Esophagus muscularis mucosa (tissue), 4 donors: Measurements from ENCODE around the gene CDX1. TPM values are rescaled to one million over a fixed set of nuclear protein-coding genes. Genes with fewer than 3 reads are reported as not detected.

Experiments used
- DNase-seq: peaks from one replicate; pipeline ENCODE4 v3.0.0-alpha.2; 2017; ENCODE audit errors: extremely low spot score
- H3K27ac ChIP-seq, 4 donors: fragments of 200-600 bp; sonication (generic); replicated peaks in 1 of 4; 1 replicate in 3 of 4; 2 replicates in 1 of 4; pipeline ENCODE4 v1.5.1; 2016 to 2019; ENCODE audit warnings: mild to moderate bottlenecking in 1 of 4
- H3K27me3 ChIP-seq, 4 donors: fragments of 200-600 bp; sonication (generic); one replicate each; pipeline versions ENCODE4 v1.5.1 to v1.6.0; 2016 to 2019
- H3K36me3 ChIP-seq, 4 donors: fragments of 200-600 bp; sonication (generic); one replicate each; pipeline ENCODE4 v1.5.1; 2016 to 2019
- H3K4me1 ChIP-seq, 4 donors: fragments of 200-600 bp; sonication (generic); one replicate each; pipeline ENCODE4 v1.5.1; 2016 to 2019
- H3K4me3 ChIP-seq, 4 donors: fragments of 200-600 bp; sonication (generic); 1 replicate in 2 of 4; 2 replicates in 2 of 4; pipeline ENCODE4 v1.5.1; 2016 to 2019; ENCODE audit warnings: mild to moderate bottlenecking in 4 of 4, moderate library complexity in 1 of 4
- H3K9me3 ChIP-seq, 4 donors: fragments of 200-600 bp; sonication (generic); 1 replicate in 3 of 4; 2 replicates in 1 of 4; pipeline ENCODE4 v1.5.1; 2016 to 2019
- EP300 ChIP-seq: sonication (generic); formaldehyde crosslinking; IDR thresholded peaks from one replicate; pipeline ENCODE4 v1.6.1; 2017; ENCODE audit warnings: antibody characterized with exemption
- POLR2A ChIP-seq: fragments of 450-650 bp; IDR thresholded peaks from one replicate; pipeline ENCODE4 v1.6.1; 2017; ENCODE audit warnings: antibody characterized with exemption, moderate library complexity, mild to moderate bottlenecking, low read depth
- POLR2AphosphoS5 ChIP-seq, 2 donors: sonication (generic); formaldehyde crosslinking; IDR thresholded peaks; one replicate each; pipeline ENCODE4 v1.6.1; 2017; ENCODE audit warnings: antibody characterized with exemption in 2 of 2
- WGBS: methylation state at CpG from one replicate; pipeline ENCODE4 v1.1.5; 2018; 5-methylcytosine and 5-hydroxymethylcytosine counted together
- intact Hi-C: fragments of 100-400 bp; cut with DNase I; formaldehyde crosslinking; loops from one replicate; pipeline ENCODE4 v1.15.1; 2023
- total RNA-seq, 4 donors: library from RNA; depleted of rRNA; stranded (reverse); fragments of >200 nt; gene quantifications; one replicate each; pipeline versions ENCODE4 v1.1.0 to v1.2.1, GENCODE V29; 2016
- TF ChIP-seq, protein P1 (sequence below), 3 experiments: fragments of 200-600 bp in 2 of 3; fragments of 450-650 bp in 1 of 3; sonication (generic) in 2 of 3; IDR thresholded peaks; one replicate each; pipeline ENCODE4 v1.5.1; 2017 to 2019; ENCODE audit warnings: antibody characterized with exemption in 3 of 3, mild to moderate bottlenecking in 2 of 3, moderate library complexity in 1 of 3

CDX1 gene
- total RNA-seq, 4 donors from 2014 or later: 0.23 TPM; not detected in 3

DNA sequence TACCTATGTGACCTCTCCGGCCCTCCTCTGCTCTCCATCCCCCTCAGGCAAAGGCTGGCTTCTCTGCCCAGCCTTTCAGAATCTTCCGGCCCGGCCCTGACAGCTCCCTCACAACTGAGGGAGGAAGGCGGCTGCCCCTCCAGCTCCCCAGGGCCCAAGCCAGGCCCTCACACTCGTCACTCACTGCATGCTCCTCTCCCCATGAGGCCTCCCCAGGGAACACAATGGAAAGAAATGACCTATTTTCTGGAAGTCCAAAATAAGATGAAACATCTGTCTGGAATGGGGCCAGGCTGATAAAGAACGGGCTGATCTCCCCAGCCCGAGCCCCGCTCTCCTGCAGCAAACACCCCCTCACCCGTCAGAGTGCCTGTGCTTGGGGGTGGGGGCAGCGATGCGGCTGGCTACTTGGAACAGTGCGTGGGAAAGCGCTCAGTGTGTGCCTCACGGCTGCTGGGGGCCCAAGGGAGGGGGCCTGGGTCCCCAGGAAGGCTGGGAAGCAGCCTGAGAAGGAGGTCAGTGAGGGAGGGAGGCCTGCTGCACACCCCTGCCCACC lies 22.3 kb upstream of the CDX1 start:
- no peaks in the 10 kb centered on the region for H3K27me3 ChIP-seq
- peaks cover 0 to 3% (median 0%) of the 10 kb centered on the region in 4 donors for H3K36me3 ChIP-seq
- intact Hi-C loops: no loop called here
- WGBS: 36% methylated on average over 14 of the region's 14 CpGs
- TF ChIP-seq, protein P1, sequence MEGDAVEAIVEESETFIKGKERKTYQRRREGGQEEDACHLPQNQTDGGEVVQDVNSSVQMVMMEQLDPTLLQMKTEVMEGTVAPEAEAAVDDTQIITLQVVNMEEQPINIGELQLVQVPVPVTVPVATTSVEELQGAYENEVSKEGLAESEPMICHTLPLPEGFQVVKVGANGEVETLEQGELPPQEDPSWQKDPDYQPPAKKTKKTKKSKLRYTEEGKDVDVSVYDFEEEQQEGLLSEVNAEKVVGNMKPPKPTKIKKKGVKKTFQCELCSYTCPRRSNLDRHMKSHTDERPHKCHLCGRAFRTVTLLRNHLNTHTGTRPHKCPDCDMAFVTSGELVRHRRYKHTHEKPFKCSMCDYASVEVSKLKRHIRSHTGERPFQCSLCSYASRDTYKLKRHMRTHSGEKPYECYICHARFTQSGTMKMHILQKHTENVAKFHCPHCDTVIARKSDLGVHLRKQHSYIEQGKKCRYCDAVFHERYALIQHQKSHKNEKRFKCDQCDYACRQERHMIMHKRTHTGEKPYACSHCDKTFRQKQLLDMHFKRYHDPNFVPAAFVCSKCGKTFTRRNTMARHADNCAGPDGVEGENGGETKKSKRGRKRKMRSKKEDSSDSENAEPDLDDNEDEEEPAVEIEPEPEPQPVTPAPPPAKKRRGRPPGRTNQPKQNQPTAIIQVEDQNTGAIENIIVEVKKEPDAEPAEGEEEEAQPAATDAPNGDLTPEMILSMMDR (IDR thresholded peaks at IDR 0.05): no peak
- peak in 1 of 2 donors; percentile 54 for TF ChIP-seq POLR2AphosphoS5 (IDR thresholded peaks at IDR 0.05)
- peak overlapping the region; percentile 81 to 90 (median 83) for H3K27ac ChIP-seq
- peak overlapping the region; percentile 4 to 42 (median 26) for H3K4me3 ChIP-seq
- DNase-seq: no peak
- H3K9me3 ChIP-seq: no peaks in the 10 kb centered on the region
- H3K4me1 ChIP-seq: peaks cover 49 to 100% (median 98%) of the 10 kb centered on the region in 4 donors

DNA sequence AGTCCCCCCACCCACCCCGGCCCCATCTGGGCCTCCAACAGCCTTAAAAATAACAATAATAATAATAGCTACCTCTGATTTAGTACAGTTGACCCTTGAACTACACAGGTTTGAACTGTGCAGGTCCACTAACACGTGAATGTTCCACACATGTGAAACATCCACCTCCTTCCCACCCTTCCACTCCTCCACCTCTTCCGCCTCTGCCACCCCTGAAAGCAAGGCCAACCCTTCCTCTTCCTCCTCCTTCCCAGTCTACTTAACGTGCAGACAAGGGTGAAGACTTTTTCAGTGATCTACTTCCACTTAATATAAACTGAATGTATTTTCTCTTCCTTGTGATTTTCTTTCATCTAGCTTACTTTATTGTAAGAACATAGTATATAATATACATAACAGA lies 21.7 kb upstream of the CDX1 start:
- DNase-seq: no peak
- Histone ChIP-seq H3K4me1 (peaks cover 44 to 100% (median 98%) of the 10 kb centered on the region in 4 donors), H3K27ac (peak overlapping the region; percentile 81 to 90 (median 83)), H3K36me3 (peaks cover 0 to 3% (median 0%) of the 10 kb centered on the region in 4 donors), H3K4me3 (peak overlapping the region; percentile 4 to 42 (median 26)), H3K9me3 (no peaks in the 10 kb centered on the region), H3K27me3 (no peaks in the 10 kb centered on the region)
- intact Hi-C loops: no loop called here
- TF ChIP-seq, protein P1 (IDR thresholded peaks at IDR 0.05): no peak
- TF ChIP-seq POLR2AphosphoS5 (IDR thresholded peaks at IDR 0.05): no peak
- TF ChIP-seq POLR2A: no peak
- TF ChIP-seq EP300: no peak
- 48% methylated on average over 3 of the region's 4 CpGs for WGBS

DNA sequence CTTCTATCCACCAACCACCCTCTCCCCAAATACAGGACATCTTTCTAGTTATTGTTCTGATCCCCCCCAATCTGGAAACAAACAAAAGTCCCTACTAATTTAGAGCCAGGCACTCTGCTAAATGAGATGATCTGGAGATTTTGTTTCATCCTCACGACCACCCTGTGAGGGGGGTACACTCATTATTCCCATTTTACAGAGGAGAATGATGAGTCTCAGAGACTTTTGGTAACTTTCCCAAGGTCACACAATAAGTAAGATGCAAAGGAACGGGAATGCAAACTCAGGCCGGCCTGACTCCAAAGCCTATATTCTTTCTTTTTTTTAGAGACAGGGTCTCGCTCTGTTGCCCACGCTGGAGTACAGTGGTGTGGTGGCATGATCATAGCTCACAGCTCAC lies 20.3 kb upstream of the CDX1 start:
- DNase-seq: no peak
- H3K9me3 ChIP-seq: no peaks in the 10 kb centered on the region
- peaks cover 30 to 100% (median 98%) of the 10 kb centered on the region in 4 donors for H3K4me1 ChIP-seq
- no peaks in the 10 kb centered on the region for H3K27me3 ChIP-seq
- H3K36me3 ChIP-seq: peaks cover 0 to 3% (median under 1%) of the 10 kb centered on the region in 4 donors
- TF ChIP-seq EP300 (no peak), POLR2A (no peak), POLR2AphosphoS5 (IDR thresholded peaks at IDR 0.05) (no peak)
- TF ChIP-seq, protein P1 (IDR thresholded peaks at IDR 0.05): no peak
- no peak overlapping the region for H3K4me3 ChIP-seq
- peak overlapping the region; percentile 66 to 90 (median 82) for H3K27ac ChIP-seq
- 86% methylated on average over 5 of the region's 5 CpGs for WGBS
- intact Hi-C loops: no loop called here

DNA sequence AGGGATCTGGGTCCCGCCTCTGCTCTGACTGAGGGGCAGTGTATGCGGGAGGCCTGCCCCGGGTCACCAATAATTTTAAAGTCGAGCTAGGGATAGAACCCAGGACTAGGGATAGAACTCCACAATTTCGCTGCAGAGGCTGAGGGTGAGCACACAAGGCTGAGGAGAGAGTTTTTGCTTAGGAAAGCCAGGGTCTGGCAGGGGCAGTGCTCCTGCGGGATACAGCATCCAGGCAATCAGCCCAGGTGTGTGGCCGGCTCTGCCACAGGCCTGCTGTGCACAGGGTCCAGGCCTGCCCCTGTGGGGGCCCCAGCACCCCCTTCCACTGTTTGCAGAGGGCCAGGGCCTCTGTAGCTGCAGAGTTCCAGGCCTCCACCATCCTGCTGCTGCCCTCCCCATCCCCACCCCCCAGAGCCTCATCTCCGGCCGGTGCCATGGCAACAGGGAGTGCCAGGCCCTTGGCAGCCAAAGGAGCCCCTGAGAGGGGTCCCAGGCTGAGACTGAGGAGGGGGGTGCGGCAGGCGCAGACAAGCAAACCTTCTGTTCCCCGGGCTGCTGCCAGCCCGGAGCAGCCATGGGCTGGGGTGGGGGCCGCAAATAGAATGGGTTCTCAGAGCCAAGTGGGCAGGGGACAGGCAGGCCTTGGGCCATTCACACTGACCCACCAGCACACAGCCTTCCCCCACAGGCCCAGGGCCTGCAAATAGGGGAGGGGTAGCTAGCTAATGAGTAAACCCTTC lies 19.5 kb upstream of the CDX1 start:
- Histone ChIP-seq H3K27me3 (no peaks in the 10 kb centered on the region), H3K4me1 (peaks cover 22 to 99% (median 96%) of the 10 kb centered on the region in 4 donors), H3K4me3 (peak overlapping the region in 1 of 4 donors; percentile 30), H3K9me3 (no peaks in the 10 kb centered on the region), H3K27ac (peak overlapping the region; percentile 66 to 90 (median 82)), H3K36me3 (peaks cover 0 to 4% (median 2%) of the 10 kb centered on the region in 4 donors)
- TF ChIP-seq, protein P1 (IDR thresholded peaks at IDR 0.05): no peak
- TF ChIP-seq POLR2A (no peak), POLR2AphosphoS5 (IDR thresholded peaks at IDR 0.05) (no peak), EP300 (no peak)
- WGBS: 66% methylated on average over 9 of the region's 14 CpGs
- intact Hi-C loops: no loop called here
- DNase-seq: no peak
